B cell (primary cell): ENCODE results near the gene SPEN. TPM values are rescaled to one million over a fixed set of nuclear protein-coding genes. Genes with fewer than 3 reads are reported as not detected.
A peak's percentile ranks its signal among the peaks of the same experiment; 100 is the strongest.

Experiments
- ATAC-seq: fragments of 200-7000 bp; cut with Tn5 transposase; one replicate; pipeline ENCODE4 v1.10.0; 2021; ENCODE audit warnings: low read depth, mild to moderate bottlenecking, moderate number of reproducible peaks, moderate library complexity
- CTCF ChIA-PET: fragments of 350-600 bp; sonication (Branson Sonifier 250); formaldehyde crosslinking; loops from one replicate; lab custom pipeline; 2021; ENCODE audit warnings: antibody characterized with exemption, inconsistent platforms; lab: Charles Lee
- POLR2A ChIA-PET: fragments of 350-600 bp; sonication (Branson Sonifier 250); formaldehyde crosslinking; loops from one replicate; lab custom pipeline; 2021; ENCODE audit warnings: antibody characterized with exemption; lab: Charles Lee
- DNase-seq: peaks from one replicate; pipeline ENCODE4 v3.0.0; 2013
- H2AFZ ChIP-seq: 2 replicates; pipeline ENCODE4 v1.6.1; 2012; ENCODE audit warnings: mild to moderate bottlenecking, low read depth, low read length; ENCODE audit not compliant: insufficient read depth, poor library complexity, severe bottlenecking
- H3K27ac ChIP-seq, 2 donors: 1 replicate in 1 of 2; 2 replicates in 1 of 2; pipeline ENCODE4 v1.5.1; 2012 to 2013; ENCODE audit warnings: low read length in 2 of 2, mild to moderate bottlenecking in 2 of 2, moderate library complexity in 1 of 2
- H3K27me3 ChIP-seq, 4 experiments: fragments of 200-600 bp in 1 of 4; sonication (generic) in 1 of 4; replicated peaks in 1 of 4; 1 replicate in 2 of 4; 2 replicates in 2 of 4; pipeline versions ENCODE4 v1.6.1 to v1.7.0; 2013 to 2016; ENCODE audit warnings: low read length in 3 of 4, mild to moderate bottlenecking in 2 of 4, mixed read lengths in 1 of 4, moderate library complexity in 1 of 4; ENCODE audit not compliant: insufficient read depth in 4 of 4, control insufficient read depth in 3 of 4; ENCODE audit errors: control extremely low read depth in 1 of 4
- H3K36me3 ChIP-seq, 2 experiments: replicated peaks in 1 of 2; 1 replicate in 1 of 2; 2 replicates in 1 of 2; pipeline versions ENCODE4 v1.6.1 to v1.7.1; 2013; ENCODE audit warnings: low read length in 1 of 2; ENCODE audit not compliant: insufficient read depth in 2 of 2, control insufficient read depth in 1 of 2; ENCODE audit errors: control extremely low read depth in 1 of 2, extremely low read depth in 1 of 2
- H3K4me1 ChIP-seq, 2 donors: fragments of 200-600 bp in 1 of 2; sonication (generic) in 1 of 2; 1 replicate in 1 of 2; 2 replicates in 1 of 2; pipeline versions ENCODE4 v1.5.1 to v1.6.1; 2013 to 2017; ENCODE audit warnings: low read length in 2 of 2; ENCODE audit not compliant: control insufficient read depth in 2 of 2, insufficient read depth in 2 of 2
- H3K4me2 ChIP-seq: replicated peaks from 2 replicates; pipeline ENCODE3; 2012; ENCODE audit warnings: mild to moderate bottlenecking, low read depth, low read length; ENCODE audit not compliant: poor library complexity, severe bottlenecking
- H3K4me3 ChIP-seq, 5 experiments: fragments of 200-600 bp in 1 of 5; sonication (generic) in 1 of 5; 1 replicate in 3 of 5; 2 replicates in 2 of 5; pipeline versions ENCODE4 v1.5.1 to v1.7.0; 2011 to 2016; ENCODE audit warnings: low read length in 4 of 5, mild to moderate bottlenecking in 4 of 5, low read depth in 2 of 5, control low read depth in 1 of 5, moderate library complexity in 1 of 5; ENCODE audit not compliant: insufficient read depth in 1 of 5; ENCODE audit errors: control extremely low read depth in 1 of 5, extremely low read depth in 1 of 5
- H3K79me2 ChIP-seq: fragments of 200-600 bp; sonication (generic); one replicate; pipeline ENCODE4 v1.6.0; 2016; ENCODE audit warnings: low read length; ENCODE audit not compliant: control insufficient read depth, insufficient read depth
- H3K9ac ChIP-seq: fragments of 200-600 bp; sonication (generic); 2 replicates; pipeline ENCODE4 v1.6.1; 2017; ENCODE audit warnings: mild to moderate bottlenecking, low read length, moderate library complexity
- H3K9me3 ChIP-seq, 3 donors: one replicate each; pipeline versions ENCODE4 v1.6.1 to v1.7.1; 2013; ENCODE audit warnings: low read length in 2 of 3; ENCODE audit not compliant: control insufficient read depth in 2 of 3, insufficient read depth in 1 of 3; ENCODE audit errors: control extremely low read depth in 1 of 3
- H4K20me1 ChIP-seq: 2 replicates; pipeline ENCODE4 v1.6.0; 2012; ENCODE audit warnings: mild to moderate bottlenecking, low read length; ENCODE audit not compliant: insufficient read depth, control insufficient read depth, poor library complexity, severe bottlenecking
- H3K27ac Mint-ChIP-seq: one replicate; pipeline ENCODE4 v1.8.0; 2021; ENCODE audit warnings: mixed read lengths
- H3K27me3 Mint-ChIP-seq: one replicate; pipeline ENCODE4 v1.8.0; 2021; ENCODE audit warnings: mixed read lengths
- H3K4me1 Mint-ChIP-seq: one replicate; pipeline ENCODE4 v1.8.0; 2021; ENCODE audit warnings: mixed read lengths
- H3K4me3 Mint-ChIP-seq: one replicate; pipeline ENCODE4 v1.8.0; 2021; ENCODE audit warnings: mixed read lengths
- H3K9me3 Mint-ChIP-seq: one replicate; pipeline ENCODE4 v1.8.0; 2022; ENCODE audit warnings: mixed read lengths; ENCODE audit not compliant: insufficient read depth
- CTCF ChIP-seq: fragments of 200-600 bp; IDR thresholded peaks from one replicate; pipeline ENCODE4 v1.8.0; 2022; ENCODE audit warnings: antibody characterized with exemption, mild to moderate bottlenecking
- EZH2 ChIP-seq: IDR thresholded peaks from 2 replicates; pipeline ENCODE4 v1.6.1; 2012; ENCODE audit warnings: borderline replicate concordance, low read depth, mild to moderate bottlenecking, moderate library complexity, low read length; ENCODE audit not compliant: insufficient read depth, poor library complexity, severe bottlenecking
- WGBS: methylation state at CpG from one replicate; pipeline ENCODE4 v1.1.5; 2013; ENCODE audit warnings: missing lambda C conversion rate; ENCODE audit not compliant: insufficient coverage; 5-methylcytosine and 5-hydroxymethylcytosine counted together
- intact Hi-C: fragments of 100-400 bp; cut with micrococcal nuclease; formaldehyde crosslinking; loops from one replicate; pipeline ENCODE4 v1.10.0; 2022
- polyA plus RNA-seq: library from polyadenylated mRNA; depleted of rRNA; stranded (reverse); fragments of >200 nt; gene quantifications from 2 replicates; pipeline ENCODE4 v1.2.3, GENCODE V29; 2012
- total RNA-seq, 2 donors: library from RNA; stranded (reverse); fragments of 120-200 nt in 1 of 2; gene quantifications; 1 replicate in 1 of 2; 2 replicates in 1 of 2; pipeline versions ENCODE4 v1.2.3 to v1.2.4, GENCODE V29; 2013 to 2022

SPEN gene
- total and polyA plus RNA-seq, 2 donors (not counting 1 experiment from before 2014, with no cell fraction given) = 29.1 to 126 TPM

- H3K36me3 ChIP-seq = peaks cover 0 to 2% of the 10 kb centered on the region in 2 experiments
- ATAC-seq (no peak), DNase-seq (no peak)
- H3K4me3 ChIP-seq = peak overlapping the region in 1 of 5 experiments; percentile 62
- POLR2A ChIA-PET = no interaction called here
- peak overlapping the region; percentile 72 for H3K4me2 ChIP-seq
- H3K27ac ChIP-seq = peak overlapping the region in 1 of 2 donors; percentile 86
- peaks cover 56 to 65% of the 10 kb centered on the region in 2 donors for H3K4me1 ChIP-seq
- intact Hi-C loops = no loop called here
- no peak for TF ChIP-seq EZH2
- TF ChIP-seq CTCF = no peak
- WGBS = 98% methylated on average over 6 of the region's 8 CpGs
- peaks cover 78% of the 10 kb centered on the region for H3K4me1 Mint-ChIP-seq
- peak overlapping the region; percentile 86 for H3K4me3 Mint-ChIP-seq
- no peaks in the 10 kb centered on the region for H3K9me3 Mint-ChIP-seq
- CTCF ChIA-PET = interaction anchor here (1.0 to 3.2 kb wide), 3 partner anchors 13 to 148 kb away, joined by 3 to 24 read pairs (median 14); partner anchors contain the start of gene ZBTB17
- H3K9me3 ChIP-seq = no peaks in the 10 kb centered on the region
- H3K27me3 Mint-ChIP-seq = no peaks in the 10 kb centered on the region
- peak overlapping the region; percentile 47 for H3K9ac ChIP-seq
- peak overlapping the region; percentile 73 for H3K27ac Mint-ChIP-seq
- H3K27me3 ChIP-seq = no peaks in the 10 kb centered on the region
- peaks cover 68% of the 10 kb centered on the region for H3K79me2 ChIP-seq
- H4K20me1 ChIP-seq = peaks cover 10% of the 10 kb centered on the region
- peak overlapping the region; percentile 1 for H2AFZ ChIP-seq
These were observed 115.3 kb downstream of the SPEN start for GRCh38 chr1:15962671-15963362.

- Histone ChIP-seq H3K27ac (peak overlapping the region; percentile 62 to 86), H3K9ac (peak overlapping the region; percentile 47), H3K4me3 (peak overlapping the region in 4 of 5 experiments; percentile 20 to 62 (median 42)), H3K36me3 (no peaks in the 10 kb centered on the region), H3K9me3 (no peaks in the 10 kb centered on the region), H2AFZ (peak overlapping the region; percentile 1), H3K79me2 (peaks cover 68% of the 10 kb centered on the region), H3K4me1 (peaks cover 56 to 70% of the 10 kb centered on the region in 2 donors), H3K27me3 (no peaks in the 10 kb centered on the region), H4K20me1 (peaks cover 7% of the 10 kb centered on the region), H3K4me2 (peak overlapping the region; percentile 72)
- DNase-seq (peak; percentile 46), ATAC-seq (peak; percentile 18)
- H3K4me3 Mint-ChIP-seq = peak overlapping the region; percentile 86
- H3K27ac Mint-ChIP-seq = peak overlapping the region; percentile 91
- peaks cover 79% of the 10 kb centered on the region for H3K4me1 Mint-ChIP-seq
- H3K9me3 Mint-ChIP-seq = no peaks in the 10 kb centered on the region
- ChIA-PET CTCF (interaction anchor here (1.0 to 3.2 kb wide), 8 partner anchors 11 to 156 kb away, joined by 3 to 24 read pairs (median 3); partner anchors contain the start of genes UQCRHL and ZBTB17), POLR2A (interaction anchor here (1.2 to 1.7 kb wide), 3 partner anchors 13 to 116 kb away, joined by 3 to 6 read pairs (median 3); partner anchors contain the start of genes SPEN and ZBTB17)
- H3K27me3 Mint-ChIP-seq = no peaks in the 10 kb centered on the region
- no peak for TF ChIP-seq EZH2
- no peak for TF ChIP-seq CTCF
- intact Hi-C loops = no loop called here
These were observed 116.0 kb downstream of the SPEN start for GRCh38 chr1:15963363-15963967.
